Vagina (tissue), 2 donors: ENCODE data around the gene COL18A1. TPM values are rescaled to one million over a fixed set of nuclear protein-coding genes. Genes with fewer than 3 reads are reported as not detected.

Experiments used
- DNase-seq, 2 donors: peaks; one replicate each; pipeline ENCODE4 v3.0.0-alpha.2; 2017; ENCODE audit errors: extremely low spot score in 2 of 2
- H3K27ac ChIP-seq: fragments of 200-600 bp; sonication (generic); one replicate; pipeline ENCODE4 v1.5.1; 2019
- H3K27me3 ChIP-seq: fragments of 200-600 bp; sonication (generic); one replicate; pipeline ENCODE4 v1.5.1; 2019
- H3K36me3 ChIP-seq, 2 donors: fragments of 200-600 bp; sonication (generic); one replicate each; pipeline ENCODE4 v1.5.1; 2017 to 2019
- H3K4me1 ChIP-seq: fragments of 200-600 bp; sonication (generic); one replicate; pipeline ENCODE4 v1.5.1; 2019
- H3K4me3 ChIP-seq, 2 donors: fragments of 200-600 bp; sonication (generic); 1 replicate in 1 of 2; 2 replicates in 1 of 2; pipeline ENCODE4 v1.5.1; 2016 to 2019
- H3K9me3 ChIP-seq: fragments of 200-600 bp; sonication (generic); one replicate; pipeline ENCODE4 v1.5.1; 2019
- CTCF ChIP-seq, 3 experiments: fragments of 450-650 bp in 2 of 3; fragments of 200-600 bp in 1 of 3; sonication (generic) in 1 of 3; IDR thresholded peaks; one replicate each; pipeline ENCODE4 v1.5.1; 2017 to 2019; ENCODE audit warnings: antibody characterized with exemption in 3 of 3, mild to moderate bottlenecking in 2 of 3, moderate library complexity in 2 of 3
- POLR2A ChIP-seq, 2 donors: fragments of 450-650 bp; IDR thresholded peaks; one replicate each; pipeline ENCODE4 v1.6.1; 2017; ENCODE audit warnings: antibody characterized with exemption in 2 of 2, mild to moderate bottlenecking in 2 of 2, moderate library complexity in 2 of 2
- POLR2AphosphoS5 ChIP-seq, 2 donors: sonication (generic); formaldehyde crosslinking; IDR thresholded peaks; one replicate each; pipeline ENCODE4 v1.9.0; 2017; ENCODE audit warnings: antibody characterized with exemption in 2 of 2, mild to moderate bottlenecking in 2 of 2, low read depth in 1 of 2; ENCODE audit not compliant: insufficient read depth in 1 of 2
- intact Hi-C: fragments of 100-400 bp; cut with DNase I; formaldehyde crosslinking; loops from one replicate; pipeline ENCODE4 v1.15.1; 2023
- total RNA-seq: library from RNA; depleted of rRNA; stranded (reverse); fragments of >200 nt; gene quantifications from one replicate; pipeline ENCODE4 v1.2.3, GENCODE V29; 2016

Gene COL18A1
- total RNA-seq, 1 donor from 2014 or later, result 86.7 TPM

GRCh38 chr21:45506241-45506817 lies 101.4 kb downstream of the COL18A1 start:
- no peak overlapping the region for H3K4me3 ChIP-seq
- H3K27me3 ChIP-seq, result no peaks in the 10 kb centered on the region
- no peak overlapping the region for H3K27ac ChIP-seq
- H3K9me3 ChIP-seq, result no peaks in the 10 kb centered on the region
- intact Hi-C loops, result no loop called here
- peaks cover 0 to 7% of the 10 kb centered on the region in 2 donors for H3K36me3 ChIP-seq
- no peaks in the 10 kb centered on the region for H3K4me1 ChIP-seq
- TF ChIP-seq POLR2AphosphoS5 (IDR thresholded peaks at IDR 0.05; ENCODE audit: insufficient read depth in 1 of 2, low read depth in 1 of 2) (no peak), CTCF (IDR thresholded peaks at IDR 0.05) (no peak), POLR2A (IDR thresholded peaks at IDR 0.05) (no peak)
- no peak for DNase-seq

- H3K4me3 ChIP-seq, result no peak overlapping the region
- H3K4me1 ChIP-seq, result no peaks in the 10 kb centered on the region
- no peaks in the 10 kb centered on the region for H3K9me3 ChIP-seq
- no peak overlapping the region for H3K27ac ChIP-seq
- DNase-seq, result no peak
- peaks cover 0 to 14% of the 10 kb centered on the region in 2 donors for H3K36me3 ChIP-seq
- H3K27me3 ChIP-seq, result no peaks in the 10 kb centered on the region
- TF ChIP-seq POLR2A (IDR thresholded peaks at IDR 0.05), result no peak
- TF ChIP-seq CTCF (IDR thresholded peaks at IDR 0.05), result no peak
- TF ChIP-seq POLR2AphosphoS5 (IDR thresholded peaks at IDR 0.05; ENCODE audit: insufficient read depth in 1 of 2, low read depth in 1 of 2), result no peak
- intact Hi-C loops, result no loop called here
These were observed 102.0 kb downstream of the COL18A1 start for GRCh38 chr21:45506836-45507522.

GRCh38 chr21:45507523-45507875 lies 102.5 kb downstream of the COL18A1 start:
- intact Hi-C loops, result no loop called here
- H3K4me3 ChIP-seq, result no peak overlapping the region
- no peaks in the 10 kb centered on the region for H3K27me3 ChIP-seq
- H3K9me3 ChIP-seq, result no peaks in the 10 kb centered on the region
- H3K27ac ChIP-seq, result no peak overlapping the region
- H3K36me3 ChIP-seq, result peaks cover 0 to 18% of the 10 kb centered on the region in 2 donors
- no peak for DNase-seq
- TF ChIP-seq POLR2AphosphoS5 (IDR thresholded peaks at IDR 0.05; ENCODE audit: insufficient read depth in 1 of 2, low read depth in 1 of 2) (no peak), CTCF (IDR thresholded peaks at IDR 0.05) (no peak), POLR2A (IDR thresholded peaks at IDR 0.05) (no peak)
- H3K4me1 ChIP-seq, result no peaks in the 10 kb centered on the region

GRCh38 chr21:45507888-45508508 lies 103.0 kb downstream of the COL18A1 start:
- Histone ChIP-seq H3K27me3 (no peaks in the 10 kb centered on the region), H3K9me3 (no peaks in the 10 kb centered on the region), H3K4me3 (no peak overlapping the region), H3K27ac (no peak overlapping the region), H3K36me3 (peaks cover 0 to 19% of the 10 kb centered on the region in 2 donors), H3K4me1 (no peaks in the 10 kb centered on the region)
- TF ChIP-seq POLR2A (IDR thresholded peaks at IDR 0.05) (no peak), CTCF (IDR thresholded peaks at IDR 0.05) (no peak), POLR2AphosphoS5 (IDR thresholded peaks at IDR 0.05; ENCODE audit: insufficient read depth in 1 of 2, low read depth in 1 of 2) (no peak)
- no peak for DNase-seq
- intact Hi-C loops, result no loop called here
